CD14-positive monocyte (primary cell): ENCODE results near the gene NDUFB5. TPM values are rescaled to one million over a fixed set of nuclear protein-coding genes. Genes with fewer than 3 reads are reported as not detected.

ENCODE experiments used
- DNase-seq, 3 donors: peaks; one replicate each; pipeline ENCODE4 v3.0.0-alpha.2; 2011 to 2022
- H2AFZ ChIP-seq: 2 replicates; pipeline ENCODE4 v1.6.0; 2012; ENCODE audit warnings: mild to moderate bottlenecking, low read depth, low read length, inconsistent platforms; ENCODE audit not compliant: insufficient read depth, poor library complexity, severe bottlenecking
- H3K27ac ChIP-seq, 2 donors: 1 replicate in 1 of 2; 2 replicates in 1 of 2; pipeline ENCODE4 v1.5.1; 2012 to 2013; ENCODE audit warnings: low read length in 2 of 2, control low read depth in 1 of 2, inconsistent platforms in 1 of 2, low read depth in 1 of 2, mild to moderate bottlenecking in 1 of 2
- H3K27me3 ChIP-seq, 2 donors: one replicate each; pipeline versions ENCODE4 v1.6.0 to v1.6.1; 2011 to 2013; ENCODE audit warnings: low read length in 2 of 2; ENCODE audit not compliant: control insufficient read depth in 2 of 2, insufficient read depth in 2 of 2
- H3K36me3 ChIP-seq, 2 donors: replicated peaks in 1 of 2; 1 replicate in 1 of 2; 2 replicates in 1 of 2; pipeline versions ENCODE4 v1.5.1 to v1.6.1; 2012 to 2013; ENCODE audit warnings: low read length in 2 of 2, control low read depth in 1 of 2, inconsistent platforms in 1 of 2, mild to moderate bottlenecking in 1 of 2; ENCODE audit not compliant: insufficient read depth in 2 of 2, control insufficient read depth in 1 of 2
- H3K4me1 ChIP-seq, 2 donors: 1 replicate in 1 of 2; 2 replicates in 1 of 2; pipeline versions ENCODE4 v1.5.1 to v1.6.1; 2012 to 2013; ENCODE audit warnings: low read length in 2 of 2, control low read depth in 1 of 2, inconsistent platforms in 1 of 2, mild to moderate bottlenecking in 1 of 2, moderate library complexity in 1 of 2; ENCODE audit not compliant: insufficient read depth in 2 of 2, control insufficient read depth in 1 of 2
- H3K4me2 ChIP-seq: replicated peaks from 2 replicates; pipeline ENCODE3; 2012; ENCODE audit warnings: low read length, moderate library complexity, mild to moderate bottlenecking; ENCODE audit not compliant: poor library complexity, severe bottlenecking; ENCODE audit errors: extremely low read depth
- H3K4me3 ChIP-seq, 3 experiments: fragments of 200-600 bp in 1 of 3; sonication (generic) in 1 of 3; replicated peaks in 1 of 3; 1 replicate in 2 of 3; 2 replicates in 1 of 3; pipeline ENCODE4 v1.5.1; 2011 to 2013; ENCODE audit warnings: low read length in 3 of 3, mild to moderate bottlenecking in 3 of 3, control low read depth in 2 of 3, low read depth in 2 of 3, inconsistent platforms in 1 of 3, moderate library complexity in 1 of 3
- H3K79me2 ChIP-seq: 2 replicates; pipeline ENCODE4 v1.6.0; 2012; ENCODE audit warnings: mild to moderate bottlenecking, control low read depth, inconsistent platforms, low read length, moderate library complexity; ENCODE audit not compliant: insufficient read depth
- H3K9ac ChIP-seq: 2 replicates; pipeline ENCODE4 v1.6.0; 2017; ENCODE audit warnings: low read length, mild to moderate bottlenecking; ENCODE audit not compliant: insufficient read depth, poor library complexity, severe bottlenecking
- H3K9me3 ChIP-seq, 2 donors: replicated peaks in 1 of 2; 1 replicate in 1 of 2; 2 replicates in 1 of 2; pipeline versions ENCODE4 v1.5.1 to v1.6.1; 2012 to 2013; ENCODE audit warnings: low read length in 2 of 2, control low read depth in 1 of 2; ENCODE audit not compliant: control insufficient read depth in 1 of 2, insufficient read depth in 1 of 2
- H4K20me1 ChIP-seq: 2 replicates; pipeline ENCODE4 v1.6.0; 2012; ENCODE audit warnings: mild to moderate bottlenecking, low read length, control low read depth, moderate library complexity; ENCODE audit not compliant: insufficient read depth
- H3K27ac Mint-ChIP-seq, 7 donors: one replicate each; pipeline ENCODE4 v1.8.0; 2020; ENCODE audit warnings: mild to moderate bottlenecking in 7 of 7, mixed read lengths in 7 of 7, moderate library complexity in 6 of 7, inconsistent platforms in 2 of 7
- H3K27me3 Mint-ChIP-seq, 3 donors: one replicate each; pipeline ENCODE4 v1.8.0; 2021 to 2022; ENCODE audit warnings: low read depth in 3 of 3, mild to moderate bottlenecking in 3 of 3, mixed read lengths in 3 of 3, moderate library complexity in 3 of 3, inconsistent platforms in 1 of 3
- H3K36me3 Mint-ChIP-seq, 2 donors: one replicate each; pipeline ENCODE4 v1.8.0; 2020; ENCODE audit warnings: mixed read lengths in 2 of 2, inconsistent platforms in 1 of 2, mild to moderate bottlenecking in 1 of 2
- H3K4me1 Mint-ChIP-seq: one replicate; pipeline ENCODE4 v1.8.0; 2020; ENCODE audit warnings: mild to moderate bottlenecking, mixed read lengths
- H3K4me3 Mint-ChIP-seq, 2 donors: one replicate each; pipeline ENCODE4 v1.8.0; 2020; ENCODE audit warnings: mild to moderate bottlenecking in 2 of 2, mixed read lengths in 2 of 2, moderate library complexity in 1 of 2
- H3K9me3 Mint-ChIP-seq, 7 donors: one replicate each; pipeline ENCODE4 v1.8.0; 2020 to 2022; ENCODE audit warnings: mixed read lengths in 7 of 7, mild to moderate bottlenecking in 6 of 7, moderate library complexity in 6 of 7, inconsistent platforms in 2 of 7
- CTCF ChIP-seq: fragments of 200-600 bp; IDR thresholded peaks from one replicate; pipeline ENCODE4 v1.8.0; 2022; ENCODE audit warnings: antibody characterized with exemption, mild to moderate bottlenecking
- WGBS: methylation state at CpG from one replicate; pipeline ENCODE4 v1.1.5; 2013; ENCODE audit warnings: missing lambda C conversion rate; ENCODE audit not compliant: insufficient coverage; 5-methylcytosine and 5-hydroxymethylcytosine counted together
- intact Hi-C, 2 donors: fragments of 100-400 bp; cut with micrococcal nuclease; formaldehyde crosslinking; loops; one replicate each; pipeline versions ENCODE4 v1.15.0 to v1.15.1; 2023
- polyA plus RNA-seq, 3 donors: library from polyadenylated mRNA; depleted of rRNA in 1 of 3; unstranded in 2 of 3; stranded (reverse) in 1 of 3; fragments of 300-500 nt in 2 of 3; fragments of >200 nt in 1 of 3; fragmentation: Illumina TruSeq in 2 of 3; gene quantifications; 1 replicate in 2 of 3; 2 replicates in 1 of 3; pipeline ENCODE4 v1.2.3, GENCODE V29; 2012 to 2021

The NDUFB5 gene
- polyA plus RNA-seq, 3 donors = 30.8 to 144 (median 132) TPM

- Mint-ChIP-seq H3K27ac (peak within 1 kb of the TSS; percentile 39 to 84 (median 78)), H3K36me3 (peaks cover 0 to 5% of the 10 kb centered on the region in 2 donors), H3K4me3 (peak within 1 kb of the TSS; percentile 91 to 95), H3K27me3 (peaks cover 14 to 37% (median 19%) of the 10 kb centered on the region in 3 donors), H3K9me3 (peaks cover 0 to 2% (median 0%) of the 10 kb centered on the region in 7 donors), H3K4me1 (peaks cover 29% of the 10 kb centered on the region)
- TF ChIP-seq CTCF = no peak
- intact Hi-C loops = no loop called here
- peak within 1 kb of the TSS; percentile 89 for H3K4me2 ChIP-seq
- no peaks in the 10 kb centered on the region for H3K9me3 ChIP-seq
- H3K27me3 ChIP-seq = peaks cover 0 to 21% of the 10 kb centered on the region in 2 donors
- H3K79me2 ChIP-seq = no peaks in the 10 kb centered on the region
- peak within 1 kb of the TSS; percentile 44 to 62 for H3K27ac ChIP-seq
- peak; percentile 12 to 30 (median 28) for DNase-seq
- under 1% methylated on average over 52 of the region's 56 CpGs for WGBS
- peak within 1 kb of the TSS; percentile 62 to 83 (median 83) for H3K4me3 ChIP-seq
- peaks cover 15 to 25% of the 10 kb centered on the region in 2 donors for H3K4me1 ChIP-seq
- H4K20me1 ChIP-seq = no peaks in the 10 kb centered on the region
- H3K36me3 ChIP-seq = no peaks in the 10 kb centered on the region
- peak within 1 kb of the TSS; percentile 92 for H2AFZ ChIP-seq
- peak within 1 kb of the TSS; percentile 64 for H3K9ac ChIP-seq
Measured at GRCh38 chr3:179652447-179653095, 48.0 kb downstream of the NDUFB5 start, which contains the start of gene USP13. TSS of gene USP13 (plus strand) at chr3:179653040. CDS start at chr3:179653226, 186 bp downstream.

GRCh38 chr3:179653096-179653797 is 48.7 kb downstream of the NDUFB5 start:
- Histone ChIP-seq H4K20me1 (no peaks in the 10 kb centered on the region), H3K79me2 (no peaks in the 10 kb centered on the region), H3K27ac (peak overlapping the region; percentile 44 to 62), H3K27me3 (peaks cover 0 to 21% of the 10 kb centered on the region in 2 donors), H3K4me2 (peak overlapping the region; percentile 89), H3K9ac (peak overlapping the region; percentile 64), H3K4me1 (peaks cover 15 to 25% of the 10 kb centered on the region in 2 donors), H2AFZ (peak overlapping the region; percentile 92), H3K9me3 (no peaks in the 10 kb centered on the region), H3K4me3 (peak overlapping the region; percentile 62 to 83 (median 83)), H3K36me3 (no peaks in the 10 kb centered on the region)
- H3K27ac Mint-ChIP-seq = peak overlapping the region; percentile 39 to 84 (median 78)
- peak overlapping the region; percentile 91 to 95 for H3K4me3 Mint-ChIP-seq
- H3K9me3 Mint-ChIP-seq = peaks cover 0 to 2% (median 0%) of the 10 kb centered on the region in 7 donors
- peak; percentile 23 to 50 (median 27) for DNase-seq
- H3K36me3 Mint-ChIP-seq = peaks cover 0 to 5% of the 10 kb centered on the region in 2 donors
- peaks cover 14 to 36% (median 21%) of the 10 kb centered on the region in 3 donors for H3K27me3 Mint-ChIP-seq
- no peak for TF ChIP-seq CTCF
- peaks cover 32% of the 10 kb centered on the region for H3K4me1 Mint-ChIP-seq
- intact Hi-C loops = no loop called here
- WGBS = under 1% methylated on average over 77 of the region's 77 CpGs
